GM19035 (cell line): Measurements from ENCODE around the gene POLR3C.
A peak's percentile ranks its signal among the peaks of the same experiment; 100 is the strongest.
"Not testable (repeated sequence)": the region's sequence is repeated elsewhere in the genome, so short reads cannot be mapped to it uniquely, and the experiment has no call there.

ENCODE experiments used
- ATAC-seq: cut with Tn5 transposase; IDR thresholded peaks from one replicate; pipeline ENCODE4 v1.9.1; 2021; ENCODE audit not compliant: unreplicated experiment

Gene POLR3C

DNA sequence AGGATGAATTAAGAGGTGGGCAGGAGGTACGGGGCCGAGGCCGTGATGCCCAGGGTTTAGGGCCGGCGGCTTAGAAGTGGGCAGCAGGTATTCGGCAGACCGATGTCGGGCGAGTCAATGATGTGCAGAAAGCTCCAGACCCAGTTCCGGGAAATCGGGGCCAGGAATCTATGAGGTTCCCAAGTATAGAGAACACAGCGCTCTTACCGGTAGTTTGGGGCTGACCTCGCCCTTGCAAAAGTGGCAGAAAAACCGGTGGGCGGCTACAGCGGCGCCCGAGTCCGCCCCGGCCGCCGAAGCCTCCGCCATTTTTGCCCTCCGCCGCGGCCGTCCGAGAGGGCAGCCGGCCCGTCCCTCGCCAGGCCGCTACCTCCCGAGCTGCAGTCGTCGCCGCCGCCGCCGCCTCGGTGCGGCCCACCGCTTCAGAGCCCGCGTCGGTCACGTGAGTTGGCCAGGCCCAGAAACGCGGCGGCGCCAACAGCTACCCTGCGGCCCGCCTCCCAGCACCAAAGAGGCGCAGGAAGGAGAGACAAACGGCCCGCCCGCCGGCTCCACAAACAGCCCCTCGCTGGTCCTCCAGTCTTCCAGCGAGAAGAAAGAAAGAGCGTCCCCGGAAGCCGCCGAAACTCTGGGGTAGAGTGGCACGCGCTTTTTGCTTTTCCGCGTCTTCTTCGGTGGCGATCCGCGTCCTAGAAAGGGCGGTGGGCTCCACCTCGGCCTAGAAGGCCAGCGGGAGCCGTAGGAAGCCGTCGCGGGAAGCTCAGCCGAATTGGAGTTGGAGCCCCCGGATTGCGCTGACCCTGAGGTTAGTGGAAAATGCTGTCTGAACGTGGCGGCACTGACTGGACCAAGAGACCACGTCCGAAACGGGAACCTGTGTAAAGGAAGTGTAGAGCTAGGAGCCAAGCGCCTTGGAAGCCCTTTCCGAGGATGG lies at the start of gene POLR3C, which contains the start of gene RNF115:
TSS of gene POLR3C (plus strand) at position 636 of the 934 bp plus-strand sequence. CDS start 1,577 bp downstream, outside the sequence.
TSS of gene RNF115 (minus strand) at position 531 of the 934 bp plus-strand sequence. CDS start at position 309, 222 bp downstream.
- peak; percentile 84 for ATAC-seq

DNA sequence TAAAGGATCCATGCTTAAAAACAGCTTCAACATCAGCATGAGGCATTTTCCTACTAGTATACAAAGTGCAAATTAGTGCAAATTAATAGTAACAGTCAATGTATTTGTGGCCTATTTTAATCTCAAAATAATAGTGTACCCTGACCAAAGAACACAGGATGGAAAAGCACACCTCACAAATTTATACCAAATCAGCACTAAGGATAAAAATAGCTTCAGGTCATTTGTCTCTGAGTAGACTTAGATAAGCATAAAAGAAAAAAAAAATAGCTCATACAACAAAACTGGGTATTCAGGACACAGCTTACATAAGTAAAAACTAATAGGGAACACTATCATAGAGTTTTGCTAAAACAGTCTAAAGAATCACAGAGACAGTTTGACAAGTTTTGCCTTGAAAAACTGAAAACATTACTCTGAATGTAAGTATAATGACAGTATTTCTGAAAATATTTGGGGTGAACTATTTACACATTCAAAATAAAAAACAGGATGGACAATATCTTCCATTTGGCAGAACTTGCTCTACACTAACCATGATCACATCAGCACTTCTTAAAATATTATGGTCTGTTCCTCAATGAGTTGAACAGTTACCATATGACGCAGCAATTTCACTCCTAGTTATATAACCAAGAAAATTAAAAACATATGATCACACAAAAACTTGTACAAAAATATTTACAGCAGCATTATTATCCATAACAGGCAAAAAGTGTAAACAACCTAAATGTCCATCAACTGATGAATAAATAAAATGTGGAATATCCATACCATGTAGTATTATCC lies 46.4 kb upstream of the POLR3C start:
- ATAC-seq: no peak

DNA sequence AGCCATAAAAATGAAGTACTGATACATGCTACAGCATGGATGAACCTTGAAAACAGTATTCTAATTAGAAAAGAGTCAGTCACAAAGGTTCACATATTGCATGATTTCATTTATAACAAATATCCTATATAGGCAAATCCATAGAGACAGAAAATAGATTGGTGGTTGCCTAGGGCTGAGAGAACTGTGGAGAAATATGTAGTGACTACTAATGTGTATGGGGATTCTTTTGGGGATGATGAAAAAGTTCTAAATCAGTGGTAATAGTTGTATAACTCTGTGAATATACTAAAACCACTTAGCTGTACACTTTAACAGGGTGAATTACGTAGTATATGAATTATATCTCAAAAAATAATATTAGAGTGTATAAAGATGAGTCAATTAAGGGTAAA lies 45.9 kb upstream of the POLR3C start:
- no peak for ATAC-seq

GRCh38 chr1:145782272-145783099 lies 41.5 kb upstream of the POLR3C start:
- ATAC-seq: no peak

DNA sequence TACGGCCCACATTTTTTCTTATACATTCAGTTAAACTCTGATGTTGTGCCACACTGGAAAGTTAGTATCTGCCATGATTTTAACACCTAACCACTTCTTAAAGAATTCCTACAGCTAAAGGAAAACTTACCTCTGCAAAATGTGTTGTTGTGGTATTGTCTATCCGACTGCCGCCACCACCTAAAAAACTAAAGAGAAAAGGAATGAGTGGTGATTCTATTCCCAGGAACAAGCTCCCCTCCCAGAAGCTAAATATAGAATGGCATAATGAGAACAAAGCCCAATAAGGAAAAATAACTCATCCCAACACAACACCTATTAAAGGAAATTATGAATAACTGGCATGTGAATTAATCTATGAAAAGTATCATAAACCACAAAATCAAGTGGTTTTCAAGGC lies 39.6 kb upstream of the POLR3C start:
- no peak for ATAC-seq

GRCh38 chr1:145785547-145785946 lies 38.5 kb upstream of the POLR3C start:
- no peak for ATAC-seq

- no peak for ATAC-seq
Observed at GRCh38 chr1:145786271-145786670, 37.7 kb upstream of the POLR3C start.

DNA sequence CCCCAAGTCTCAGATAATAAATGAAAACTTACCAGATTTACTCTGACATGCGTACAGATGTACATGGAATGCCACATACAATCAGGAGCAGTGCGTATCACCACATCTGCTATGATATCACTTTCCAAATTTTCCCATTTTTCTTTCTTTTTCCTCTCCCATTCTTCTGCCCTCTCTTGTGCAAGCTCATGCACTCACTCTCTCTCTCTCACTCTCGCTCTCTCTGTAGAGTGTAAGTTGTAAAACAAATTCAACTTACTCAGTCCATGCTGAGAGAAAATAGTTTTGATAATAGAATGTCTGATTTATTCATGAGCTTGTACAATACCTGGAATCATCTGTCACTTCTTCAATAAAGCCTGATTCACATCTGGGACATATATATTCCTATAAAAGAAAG lies 35.4 kb upstream of the POLR3C start:
- ATAC-seq: no peak

DNA sequence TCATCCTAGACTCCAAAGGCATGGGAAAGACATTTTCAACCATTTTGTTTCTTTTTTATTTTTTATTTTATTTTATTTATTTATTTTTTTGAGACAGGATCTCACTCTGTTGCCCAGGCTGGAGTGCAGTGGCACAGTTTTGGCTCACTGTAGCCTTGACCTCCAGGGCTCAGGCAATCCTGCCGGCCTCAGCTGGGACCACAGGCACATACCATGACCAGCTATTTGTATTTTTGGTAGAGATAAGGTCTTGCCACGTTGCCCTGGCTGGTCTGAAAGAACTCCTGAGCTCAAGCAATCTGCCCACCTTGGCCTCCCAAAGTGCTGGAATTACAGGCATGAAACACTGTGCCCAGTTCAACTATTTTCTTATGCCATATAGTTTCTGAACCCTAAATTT lies 32.1 kb upstream of the POLR3C start:
- not testable (repeated sequence) for ATAC-seq

- no peak for ATAC-seq
Observed at GRCh38 chr1:145792484-145792883, 31.5 kb upstream of the POLR3C start.

- ATAC-seq: no peak
Observed at GRCh38 chr1:145795257-145795881, 28.6 kb upstream of the POLR3C start.

DNA sequence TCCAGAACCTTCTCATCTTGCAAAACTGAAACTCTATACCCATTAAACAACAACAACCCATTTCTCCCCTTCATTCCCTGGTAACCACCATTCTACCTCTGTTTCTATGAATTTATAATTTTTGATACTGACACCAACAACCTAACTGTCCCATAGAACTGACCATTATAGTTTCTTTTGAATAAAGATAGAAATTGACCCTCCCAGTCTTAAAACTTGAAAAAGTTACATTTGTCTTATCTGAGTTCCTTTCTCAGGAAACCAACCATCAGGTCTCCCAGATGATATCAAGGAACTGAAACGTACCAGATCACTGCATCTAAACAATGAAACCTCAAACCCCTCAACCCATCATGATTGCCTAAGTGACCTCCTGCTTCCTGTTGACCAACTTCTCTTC lies 27.2 kb upstream of the POLR3C start:
- no peak for ATAC-seq

GRCh38 chr1:145799806-145800205 lies 24.2 kb upstream of the POLR3C start:
- ATAC-seq: no peak

DNA sequence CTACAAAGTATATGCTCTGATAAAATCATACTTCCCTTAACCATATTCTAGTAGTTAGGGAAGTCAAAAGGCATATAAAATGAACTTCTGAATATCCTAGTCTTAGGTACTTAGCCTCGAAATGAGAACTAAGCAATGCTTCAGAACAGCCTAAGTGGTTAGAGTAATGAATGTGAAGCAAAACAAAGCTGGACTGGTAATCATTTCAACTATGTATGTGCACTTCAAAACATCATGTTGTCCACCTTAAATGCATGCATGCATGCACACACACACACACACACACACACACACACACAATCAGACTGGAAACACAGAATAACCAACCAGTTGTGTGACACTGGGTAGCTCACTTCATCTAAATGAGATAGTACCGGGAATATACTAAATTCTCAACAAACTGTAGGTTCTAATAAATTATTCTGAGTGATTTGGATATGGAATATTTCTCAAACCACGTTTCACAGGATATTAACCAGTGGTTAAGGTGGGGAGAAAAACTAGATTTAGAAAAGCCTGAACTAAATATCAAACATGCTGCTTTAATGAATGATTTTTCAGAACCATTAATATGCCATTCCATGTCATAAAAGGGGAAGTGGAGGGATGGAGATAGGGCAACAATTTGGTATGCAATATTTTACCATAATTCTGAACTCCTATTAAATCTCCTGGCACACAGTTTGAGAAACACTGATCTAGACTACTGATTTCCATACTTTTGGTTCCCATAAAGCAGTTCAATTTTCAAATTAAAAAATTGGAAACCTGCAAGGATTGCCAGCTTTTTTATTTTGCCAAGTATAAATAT lies 19.6 kb upstream of the POLR3C start:
- ATAC-seq: no peak

- no peak for ATAC-seq
Observed at GRCh38 chr1:145805057-145805456, 18.9 kb upstream of the POLR3C start.

DNA sequence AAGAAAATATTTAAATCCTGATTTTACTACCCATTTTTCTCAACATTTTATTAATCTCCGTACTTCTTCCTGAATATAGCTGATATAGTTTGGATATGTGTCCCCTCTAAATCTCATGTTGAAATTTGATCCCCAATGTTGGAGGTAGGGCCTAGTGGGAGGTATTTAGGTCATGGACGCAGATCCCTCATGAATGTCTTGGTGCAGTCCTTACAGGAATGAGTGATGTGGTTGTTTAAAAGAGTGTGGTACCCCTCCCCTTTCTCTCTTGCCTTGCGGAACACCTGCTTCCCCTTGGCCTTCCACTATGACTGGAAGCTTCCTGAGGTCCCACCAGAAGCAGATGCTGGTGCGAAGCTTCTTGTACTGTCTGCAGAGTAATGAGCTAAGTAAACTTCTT lies 17.6 kb upstream of the POLR3C start:
- no peak for ATAC-seq

- ATAC-seq: no peak
Observed at GRCh38 chr1:145806844-145807243, 17.2 kb upstream of the POLR3C start.

DNA sequence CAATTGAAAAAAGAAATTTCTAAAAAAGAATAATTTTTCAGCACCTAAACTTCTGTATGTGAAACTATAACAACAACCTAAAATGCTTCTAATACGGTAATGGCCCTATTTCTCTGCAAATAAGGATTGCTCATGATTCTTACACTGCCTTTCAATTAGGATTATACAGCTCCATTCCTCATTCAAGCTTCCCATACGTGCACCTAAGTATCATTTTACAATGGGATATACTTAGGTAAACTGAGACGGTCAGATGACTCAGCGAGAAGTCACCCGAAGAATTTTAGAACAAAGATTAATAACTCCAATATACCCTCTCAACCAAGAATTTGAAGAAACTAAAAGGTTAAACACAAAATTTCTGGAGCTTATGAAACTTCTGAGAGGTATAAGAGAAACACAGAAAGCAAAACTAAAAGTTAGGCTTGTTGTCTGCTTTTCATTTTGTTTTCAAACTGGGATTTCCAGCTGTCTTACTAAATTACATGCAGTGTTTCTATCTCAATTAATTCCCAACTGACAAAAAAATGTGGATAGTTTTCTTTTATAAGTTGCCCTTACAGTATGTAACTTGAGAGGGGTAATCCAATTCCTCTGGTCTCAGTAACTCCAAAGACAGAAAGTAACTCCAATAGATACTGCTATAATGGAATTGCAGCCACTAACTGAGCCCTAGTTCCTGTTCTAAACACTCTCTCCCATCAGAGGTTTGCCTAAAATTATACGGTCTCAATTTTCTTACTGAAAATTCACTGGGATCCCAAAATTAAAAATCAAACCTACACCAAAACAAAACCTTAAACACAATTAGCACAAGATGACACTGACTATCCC lies 10.8 kb upstream of the POLR3C start:
- ATAC-seq: not testable (repeated sequence)

- ATAC-seq: not testable (repeated sequence)
Observed at GRCh38 chr1:145818095-145818494, 5.9 kb upstream of the POLR3C start.
